ENCODE results near the gene RBMS3. TPM values are rescaled to one million over a fixed set of nuclear protein-coding genes. Genes with fewer than 3 reads are reported as not detected.

RBMS3 gene
- total RNA-seq, 1 donor from 2014 or later: 0.47 TPM

DNA sequence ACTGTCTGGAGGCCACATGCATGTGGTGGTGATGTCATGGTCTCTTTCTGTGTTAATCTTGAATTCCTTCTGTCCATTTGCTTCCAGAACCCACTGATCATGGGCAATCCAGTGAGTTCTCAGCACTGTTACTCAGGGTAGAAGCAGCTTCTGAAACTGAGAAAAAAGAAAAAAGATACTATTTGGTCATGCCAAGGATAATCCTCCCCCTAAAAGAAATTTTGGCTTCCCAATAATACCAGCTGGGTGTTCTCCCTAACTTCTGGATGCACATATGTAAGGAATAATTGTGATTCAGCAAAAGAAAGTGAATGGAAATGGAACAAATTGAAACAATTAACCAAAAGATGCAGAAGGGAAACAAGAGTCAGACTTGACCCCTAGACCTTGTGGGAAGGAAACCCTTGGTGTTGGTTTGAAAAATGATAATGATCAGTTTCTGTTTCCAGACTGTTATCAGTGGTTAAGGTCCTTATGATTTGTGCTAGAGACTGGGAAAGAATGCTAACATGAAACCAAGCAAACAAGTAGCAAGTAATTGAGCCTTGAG, 92.3 kb downstream of the RBMS3 start:
- Histone ChIP-seq H3K79me2 (ENCODE audit: low read depth) (no peaks in the 10 kb centered on the region), H2AFZ (replicated peaks) (no peak overlapping the region), H3K27ac (no peak overlapping the region), H4K20me1 (ENCODE audit: low read depth) (no peaks in the 10 kb centered on the region), H3K9me3 (ENCODE audit: low read depth) (no peaks in the 10 kb centered on the region), H3K4me1 (no peaks in the 10 kb centered on the region), H3F3A (ENCODE audit: low read depth) (no peaks in the 10 kb centered on the region), H3K36me3 (no peaks in the 10 kb centered on the region), H3K4me2 (no peak overlapping the region), H3K9ac (no peak overlapping the region), H3K4me3 (no peak overlapping the region), H3K27me3 (no peaks in the 10 kb centered on the region)
- Mint-ChIP-seq H3K4me3 (no peak overlapping the region), H3K27me3 (ENCODE audit: insufficient read depth, low read depth) (no peaks in the 10 kb centered on the region), H3K27ac (no peak overlapping the region), H3K36me3 (peaks cover 2% of the 10 kb centered on the region), H3K9me3 (peaks cover 3% of the 10 kb centered on the region), H3K4me1 (peaks cover 3% of the 10 kb centered on the region)
- TF ChIP-seq EZH2phosphoT487 (IDR thresholded peaks at IDR 0.05) (no peak), EZH2 (IDR thresholded peaks at IDR 0.05) (no peak)
- TF ChIP-seq, protein P1, sequence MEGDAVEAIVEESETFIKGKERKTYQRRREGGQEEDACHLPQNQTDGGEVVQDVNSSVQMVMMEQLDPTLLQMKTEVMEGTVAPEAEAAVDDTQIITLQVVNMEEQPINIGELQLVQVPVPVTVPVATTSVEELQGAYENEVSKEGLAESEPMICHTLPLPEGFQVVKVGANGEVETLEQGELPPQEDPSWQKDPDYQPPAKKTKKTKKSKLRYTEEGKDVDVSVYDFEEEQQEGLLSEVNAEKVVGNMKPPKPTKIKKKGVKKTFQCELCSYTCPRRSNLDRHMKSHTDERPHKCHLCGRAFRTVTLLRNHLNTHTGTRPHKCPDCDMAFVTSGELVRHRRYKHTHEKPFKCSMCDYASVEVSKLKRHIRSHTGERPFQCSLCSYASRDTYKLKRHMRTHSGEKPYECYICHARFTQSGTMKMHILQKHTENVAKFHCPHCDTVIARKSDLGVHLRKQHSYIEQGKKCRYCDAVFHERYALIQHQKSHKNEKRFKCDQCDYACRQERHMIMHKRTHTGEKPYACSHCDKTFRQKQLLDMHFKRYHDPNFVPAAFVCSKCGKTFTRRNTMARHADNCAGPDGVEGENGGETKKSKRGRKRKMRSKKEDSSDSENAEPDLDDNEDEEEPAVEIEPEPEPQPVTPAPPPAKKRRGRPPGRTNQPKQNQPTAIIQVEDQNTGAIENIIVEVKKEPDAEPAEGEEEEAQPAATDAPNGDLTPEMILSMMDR (IDR thresholded peaks at IDR 0.05): no peak
- no peak for DNase-seq (ENCODE audit: low spot score)

GRCh38 chr3:29374226-29374625, 93.4 kb downstream of the RBMS3 start:
- peaks cover 3% of the 10 kb centered on the region for H3K4me1 Mint-ChIP-seq
- peaks cover 2% of the 10 kb centered on the region for H3K36me3 Mint-ChIP-seq
- H3K4me3 Mint-ChIP-seq: no peak overlapping the region
- Histone ChIP-seq H3K9ac (no peak overlapping the region), H2AFZ (replicated peaks) (no peak overlapping the region), H3K9me3 (ENCODE audit: low read depth) (no peaks in the 10 kb centered on the region), H3K4me3 (no peak overlapping the region), H4K20me1 (ENCODE audit: low read depth) (no peaks in the 10 kb centered on the region), H3K27me3 (no peaks in the 10 kb centered on the region), H3K4me2 (no peak overlapping the region), H3K4me1 (no peaks in the 10 kb centered on the region), H3K36me3 (no peaks in the 10 kb centered on the region), H3K79me2 (ENCODE audit: low read depth) (no peaks in the 10 kb centered on the region), H3F3A (ENCODE audit: low read depth) (no peaks in the 10 kb centered on the region), H3K27ac (no peak overlapping the region)
- H3K9me3 Mint-ChIP-seq: peaks cover 3% of the 10 kb centered on the region
- TF ChIP-seq EZH2 (IDR thresholded peaks at IDR 0.05): no peak
- no peak for TF ChIP-seq EZH2phosphoT487 (IDR thresholded peaks at IDR 0.05)
- TF ChIP-seq, protein P1 (IDR thresholded peaks at IDR 0.05): no peak
- H3K27me3 Mint-ChIP-seq (ENCODE audit: insufficient read depth, low read depth): no peaks in the 10 kb centered on the region
- DNase-seq (ENCODE audit: low spot score): no peak
- H3K27ac Mint-ChIP-seq: no peak overlapping the region

- H3K36me3 ChIP-seq: no peaks in the 10 kb centered on the region
- no peak for DNase-seq (ENCODE audit: low spot score)
- no peaks in the 10 kb centered on the region for H3K27me3 ChIP-seq
- H3K27ac ChIP-seq: no peak overlapping the region
- H2AFZ ChIP-seq (replicated peaks): no peak overlapping the region
- TF ChIP-seq EZH2 (IDR thresholded peaks at IDR 0.05) (no peak), EZH2phosphoT487 (IDR thresholded peaks at IDR 0.05) (no peak)
- TF ChIP-seq, protein P1 (IDR thresholded peaks at IDR 0.05): no peak
- no peaks in the 10 kb centered on the region for H3K79me2 ChIP-seq (ENCODE audit: low read depth)
- H3K4me2 ChIP-seq: no peak overlapping the region
- H3K9ac ChIP-seq: no peak overlapping the region
- Mint-ChIP-seq H3K4me1 (no peaks in the 10 kb centered on the region), H3K36me3 (peaks cover 2% of the 10 kb centered on the region), H3K27me3 (ENCODE audit: insufficient read depth, low read depth) (no peaks in the 10 kb centered on the region), H3K9me3 (peaks cover 3% of the 10 kb centered on the region), H3K4me3 (no peak overlapping the region), H3K27ac (no peak overlapping the region)
- H4K20me1 ChIP-seq (ENCODE audit: low read depth): no peaks in the 10 kb centered on the region
- no peak overlapping the region for H3K4me3 ChIP-seq
- no peaks in the 10 kb centered on the region for H3F3A ChIP-seq (ENCODE audit: low read depth)
- H3K9me3 ChIP-seq (ENCODE audit: low read depth): no peaks in the 10 kb centered on the region
- no peaks in the 10 kb centered on the region for H3K4me1 ChIP-seq
Measured at GRCh38 chr3:29379097-29379496, 98.2 kb downstream of the RBMS3 start.
